ENCODE measurements around the gene LTA4H. TPM values are rescaled to one million over a fixed set of nuclear protein-coding genes. Genes with fewer than 3 reads are reported as not detected.

Gene LTA4H
- total RNA-seq, 1 experiment from 2014 or later = 118 TPM

DNA sequence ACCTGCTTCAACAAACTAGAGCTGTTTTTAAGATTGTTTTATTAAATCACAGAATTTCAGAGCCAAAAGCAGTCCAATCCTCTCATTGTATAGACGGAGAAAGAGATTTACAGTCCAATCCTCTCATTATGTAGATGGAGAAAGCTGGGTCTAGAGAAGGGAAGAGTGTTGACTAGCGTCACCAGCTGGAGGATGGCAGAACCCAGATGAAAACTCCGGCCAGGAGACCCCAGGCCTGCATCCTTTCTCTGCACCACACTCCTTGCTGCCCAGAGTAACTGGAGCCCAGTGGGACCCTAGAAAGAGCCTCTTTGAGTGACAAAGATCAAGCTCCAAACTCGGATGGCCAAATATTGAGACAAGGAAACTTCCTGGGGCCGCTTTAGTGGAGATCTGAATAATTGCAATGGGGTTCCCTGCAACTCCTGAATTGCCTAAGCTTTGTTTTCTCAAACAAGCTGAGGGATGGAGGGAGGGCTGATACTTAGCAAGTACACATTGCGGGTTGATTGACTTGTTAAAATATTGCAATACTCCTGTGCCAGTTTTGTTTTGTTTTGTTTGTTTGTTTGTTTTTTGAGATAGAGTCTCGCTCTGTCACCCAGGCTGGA is 79.7 kb downstream of the LTA4H start:
- BruUV-seq (replicated peaks) = no TSS peak
- H4K20me1 ChIP-seq (ENCODE audit: insufficient read depth) = no peaks in the 10 kb centered on the region
- TF ChIP-seq EZH2 (IDR thresholded peaks at IDR 0.05; ENCODE audit: low read depth) (no peak), CTCF (conservative IDR thresholded peaks at IDR 0.05) (no peak)
- no peaks in the 10 kb centered on the region for H3K36me3 ChIP-seq (ENCODE audit: low read depth)
- intact Hi-C loops (cut with micrococcal nuclease; ENCODE audit: unreplicated experiment) = no loop called here
- H3K4me1 ChIP-seq (replicated peaks; ENCODE audit: insufficient read depth) = no peaks in the 10 kb centered on the region
- H3K79me2 ChIP-seq (ENCODE audit: low read depth) = no peaks in the 10 kb centered on the region
- ChIA-PET CTCF (interaction anchor here (0.6 kb wide), 1 partner anchor 421 kb away, joined by 3 read pairs; no protein-coding TSS in a partner anchor), POLR2A (ENCODE audit: unreplicated experiment) (no interaction called here)
- H3K27ac ChIP-seq = no peak overlapping the region
- no peaks in the 10 kb centered on the region for H3K9me2 ChIP-seq (ENCODE audit: insufficient read depth)
- no peaks in the 10 kb centered on the region for H3K9me3 ChIP-seq (ENCODE audit: insufficient read depth, low read depth)
- H3K4me2 ChIP-seq = no peak overlapping the region
- H3F3A ChIP-seq (ENCODE audit: insufficient read depth, low read depth) = no peaks in the 10 kb centered on the region
- no peak overlapping the region for H3K4me3 ChIP-seq
- no peak for DNase-seq
- no peak overlapping the region for H2AFZ ChIP-seq
- H3K27me3 ChIP-seq (ENCODE audit: insufficient read depth, low read depth) = no peaks in the 10 kb centered on the region

GRCh38 chr12:95953000-95953399 is 82.4 kb downstream of the LTA4H start:
- no peak for DNase-seq
- intact Hi-C loops (cut with micrococcal nuclease; ENCODE audit: unreplicated experiment) = no loop called here
- Histone ChIP-seq H3K79me2 (ENCODE audit: low read depth) (no peaks in the 10 kb centered on the region), H3K4me1 (replicated peaks; ENCODE audit: insufficient read depth) (no peaks in the 10 kb centered on the region), H3K27me3 (ENCODE audit: insufficient read depth, low read depth) (no peaks in the 10 kb centered on the region), H3K27ac (no peak overlapping the region), H4K20me1 (ENCODE audit: insufficient read depth) (no peaks in the 10 kb centered on the region), H3K9me3 (ENCODE audit: insufficient read depth, low read depth) (no peaks in the 10 kb centered on the region), H3K36me3 (ENCODE audit: low read depth) (no peaks in the 10 kb centered on the region), H3K9me2 (ENCODE audit: insufficient read depth) (no peaks in the 10 kb centered on the region), H3K4me3 (no peak overlapping the region), H3K4me2 (no peak overlapping the region), H2AFZ (no peak overlapping the region), H3F3A (ENCODE audit: insufficient read depth, low read depth) (no peaks in the 10 kb centered on the region)
- no TSS peak for BruUV-seq (replicated peaks)
- TF ChIP-seq CTCF (conservative IDR thresholded peaks at IDR 0.05) = no peak
- no peak for TF ChIP-seq EZH2 (IDR thresholded peaks at IDR 0.05; ENCODE audit: low read depth)
- ChIA-PET CTCF (no interaction called here), POLR2A (ENCODE audit: unreplicated experiment) (interaction anchor here (0.7 kb wide), 1 partner anchor 48 kb away, joined by 8 read pairs; no protein-coding TSS in a partner anchor)

GRCh38 chr12:95951515-95951914 is 83.9 kb downstream of the LTA4H start:
- Histone ChIP-seq H2AFZ (no peak overlapping the region), H4K20me1 (ENCODE audit: insufficient read depth) (no peaks in the 10 kb centered on the region), H3F3A (ENCODE audit: insufficient read depth, low read depth) (no peaks in the 10 kb centered on the region), H3K9me2 (ENCODE audit: insufficient read depth) (no peaks in the 10 kb centered on the region), H3K4me1 (replicated peaks; ENCODE audit: insufficient read depth) (no peaks in the 10 kb centered on the region), H3K79me2 (ENCODE audit: low read depth) (no peaks in the 10 kb centered on the region), H3K4me2 (no peak overlapping the region), H3K27ac (no peak overlapping the region), H3K36me3 (ENCODE audit: low read depth) (no peaks in the 10 kb centered on the region), H3K27me3 (ENCODE audit: insufficient read depth, low read depth) (no peaks in the 10 kb centered on the region), H3K4me3 (no peak overlapping the region), H3K9me3 (ENCODE audit: insufficient read depth, low read depth) (no peaks in the 10 kb centered on the region)
- TF ChIP-seq EZH2 (IDR thresholded peaks at IDR 0.05; ENCODE audit: low read depth) (no peak), CTCF (conservative IDR thresholded peaks at IDR 0.05) (no peak)
- CTCF ChIA-PET = no interaction called here
- intact Hi-C loops (cut with micrococcal nuclease; ENCODE audit: unreplicated experiment) = no loop called here
- BruUV-seq (replicated peaks) = no TSS peak
- DNase-seq = no peak
- POLR2A ChIA-PET (ENCODE audit: unreplicated experiment) = interaction anchor here (0.6 kb wide), 1 partner anchor 9 kb away, joined by 3 read pairs; no protein-coding TSS in a partner anchor

Other genes with a start within 250 kb of the LTA4H start
- gene NTN4, start 244.8 kb downstream of the LTA4H start, total RNA-seq (2021) = 41.5 and 46.0 TPM in 2 replicates
- gene SNRPF, start 176.6 kb downstream of the LTA4H start, total RNA-seq (2021) = 31.1 and 50.3 TPM in 2 replicates
- gene CCDC38, start 93.0 kb downstream of the LTA4H start, total RNA-seq (2021) = 0.25 and 0.35 TPM in 2 replicates
- 2.9 TPM in 2 replicates for gene AMDHD1, start 92.3 kb downstream of the LTA4H start, total RNA-seq (2021)
- gene HAL, start 39.2 kb downstream of the LTA4H start, total RNA-seq (2021) = 0.45 and 1.3 TPM in 2 replicates
- 48.0 and 52.3 TPM in 2 replicates for gene ELK3, start 158.8 kb upstream of the LTA4H start, total RNA-seq (2021)

Data from PC-9 (cell line).